GM18502 (cell line): Measurements from ENCODE around the gene ATXN7L1.
"Not testable (repeated sequence)": the region's sequence is repeated elsewhere in the genome, so short reads cannot be mapped to it uniquely, and the experiment has no call there.

Experiments used
- ATAC-seq: cut with Tn5 transposase; IDR thresholded peaks from one replicate; pipeline ENCODE4 v1.9.1; 2021; ENCODE audit warnings: mild to moderate bottlenecking; ENCODE audit not compliant: unreplicated experiment, poor library complexity

ATXN7L1 gene

DNA sequence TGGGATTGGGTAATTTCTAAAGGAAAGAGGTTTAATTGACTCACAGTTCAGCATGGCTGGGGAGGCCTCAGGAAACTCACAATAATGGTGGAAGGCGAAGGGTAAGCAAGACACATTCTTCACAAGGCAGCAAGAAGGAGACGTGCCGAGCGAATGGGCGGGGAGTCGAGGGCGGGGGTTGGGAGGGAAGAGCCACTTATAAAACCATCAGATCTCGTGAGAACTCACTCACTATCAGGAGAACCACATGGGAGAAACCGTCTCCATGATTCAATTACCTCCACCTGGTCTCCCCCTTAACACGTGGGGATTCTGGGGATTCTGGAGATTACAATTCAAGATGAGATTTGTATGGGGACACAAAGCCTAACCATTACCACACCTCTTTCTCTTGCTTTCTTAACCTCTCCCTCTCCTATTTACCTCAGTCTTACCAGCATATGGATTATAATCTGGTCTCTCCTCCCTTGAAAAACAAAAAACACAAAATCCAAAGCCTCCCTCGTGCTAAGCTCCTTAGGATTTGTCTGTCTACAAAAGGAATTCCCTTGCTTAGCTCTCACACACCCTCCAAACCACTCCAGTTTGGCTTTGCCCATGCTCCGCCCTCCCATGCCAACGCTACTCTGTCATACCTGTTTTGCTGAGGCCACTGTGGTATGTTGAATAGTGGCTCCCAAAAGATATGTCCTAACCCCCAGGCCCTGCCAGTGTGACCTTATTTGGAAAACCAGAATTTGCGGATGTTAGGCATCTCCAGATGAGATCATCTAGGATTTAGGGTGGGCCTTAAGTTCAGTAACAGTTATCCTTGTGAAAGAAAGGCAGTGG is 275.5 kb downstream of the ATXN7L1 start:
- ATAC-seq: no peak

DNA sequence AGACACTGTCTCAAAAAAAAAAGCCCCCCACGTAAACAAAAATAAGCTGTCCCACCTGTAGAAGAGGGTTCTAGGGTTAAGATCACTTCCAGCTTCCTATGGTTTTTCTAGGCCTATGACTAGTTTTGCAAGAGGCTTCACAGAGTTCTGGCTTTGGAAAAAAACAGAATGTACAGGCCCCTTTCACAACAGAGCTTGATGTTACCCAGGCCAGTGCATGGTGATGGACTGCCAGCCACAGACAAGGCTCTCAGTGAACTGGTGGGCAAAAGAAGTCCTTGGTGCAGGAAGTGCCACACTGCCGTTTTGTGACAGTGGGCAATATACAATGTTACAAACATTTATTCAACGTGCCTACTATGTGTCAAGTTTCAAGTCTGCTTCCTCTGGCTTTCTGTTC is 276.8 kb downstream of the ATXN7L1 start:
- ATAC-seq: no peak

- ATAC-seq: not testable (repeated sequence)
Measured at GRCh38 chr7:105599080-105599479, 277.3 kb downstream of the ATXN7L1 start.

DNA sequence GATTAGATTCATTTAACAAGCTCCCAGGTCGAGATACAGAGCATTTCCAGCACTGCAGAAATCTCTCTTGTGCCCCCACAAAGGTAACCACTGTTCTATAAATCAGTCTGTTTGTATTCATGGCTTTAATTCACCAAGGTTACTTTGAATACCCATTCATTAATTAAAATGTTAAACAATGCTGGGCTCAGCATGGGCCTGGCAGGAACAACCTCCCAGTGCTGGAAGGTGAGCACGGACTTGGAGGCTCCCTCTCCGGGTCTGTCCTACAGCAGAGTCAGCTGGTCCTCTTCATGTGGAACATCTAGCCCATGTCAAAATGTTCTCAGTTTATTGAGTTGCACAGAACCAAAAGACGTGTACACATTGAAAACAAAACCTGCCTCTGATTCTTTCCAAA is 279.5 kb downstream of the ATXN7L1 start:
- ATAC-seq: no peak

DNA sequence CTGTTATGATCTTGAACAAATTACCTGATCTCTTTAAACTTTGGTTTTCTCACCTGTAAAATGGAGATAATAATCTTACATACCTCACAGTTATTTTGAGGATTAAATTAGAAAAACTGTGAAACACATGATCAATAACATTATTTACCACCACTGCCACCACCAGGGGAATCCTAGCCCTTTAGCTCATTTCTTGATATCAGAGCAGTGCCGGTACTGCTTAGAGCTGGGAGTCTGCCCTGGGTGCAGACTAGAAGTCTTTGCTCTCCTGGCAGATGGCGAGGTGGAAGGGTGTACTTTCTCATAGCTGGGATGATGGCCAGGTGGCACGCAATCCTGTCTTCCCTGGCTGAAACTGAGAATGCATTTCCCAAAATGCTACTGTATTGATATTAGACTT is 282.4 kb downstream of the ATXN7L1 start:
- ATAC-seq: no peak

- ATAC-seq: no peak
Measured at GRCh38 chr7:105591522-105591921, 284.9 kb downstream of the ATXN7L1 start.

DNA sequence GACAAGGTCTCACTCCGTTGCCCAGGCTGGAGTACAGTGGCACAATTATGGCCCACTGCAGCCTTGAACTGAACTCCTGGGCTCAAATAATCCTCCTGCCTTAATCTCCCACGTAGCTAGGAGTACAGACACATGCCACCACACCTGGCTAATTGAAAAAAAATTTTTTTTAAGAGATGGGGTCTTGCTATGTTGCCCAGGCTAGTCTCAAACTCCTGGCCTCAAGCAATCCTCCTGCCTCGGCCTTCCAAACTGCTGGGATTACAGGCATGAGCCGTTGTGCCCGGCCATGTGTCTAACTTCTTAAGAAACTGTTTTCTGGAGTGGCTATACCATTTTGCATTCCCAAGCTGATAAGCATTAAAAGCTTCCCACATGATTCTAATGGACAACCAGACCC is 285.6 kb downstream of the ATXN7L1 start:
- ATAC-seq: no peak

DNA sequence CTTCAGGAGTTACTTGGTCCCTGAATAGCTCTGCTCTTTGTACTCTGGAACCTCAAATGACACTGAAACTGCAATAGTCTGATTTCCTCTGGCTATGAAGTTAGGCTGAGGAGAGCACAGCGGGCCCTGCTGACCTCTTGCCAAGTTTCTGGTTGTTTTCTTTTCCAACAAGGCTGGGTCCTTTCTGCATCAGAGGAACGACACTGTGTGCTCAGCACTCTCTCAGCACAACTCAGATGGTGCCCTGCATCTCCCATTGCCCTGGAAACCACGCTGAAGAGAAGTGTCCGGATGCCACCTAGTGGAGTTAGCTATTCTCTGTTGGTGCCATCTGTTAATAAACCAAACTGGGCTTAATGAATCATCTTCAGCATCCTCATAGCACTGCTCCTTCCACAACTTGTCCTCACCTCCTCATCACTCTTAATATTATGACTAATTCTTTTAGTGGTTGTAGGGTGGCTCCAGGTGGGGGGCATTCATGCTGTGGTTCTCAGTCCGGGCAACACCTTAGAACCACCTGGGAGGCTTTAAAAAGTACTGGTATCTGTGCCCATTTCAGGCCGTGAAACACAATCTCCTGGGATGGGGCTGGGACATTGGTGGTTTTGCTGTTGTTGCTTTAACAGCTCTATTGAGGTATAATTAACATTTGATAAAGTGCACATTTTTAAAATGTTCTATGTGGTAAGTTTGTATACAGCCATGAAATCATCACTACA is 286.9 kb downstream of the ATXN7L1 start:
- ATAC-seq: peak; percentile 89

- ATAC-seq: no peak
Measured at GRCh38 chr7:105587909-105588635, 288.3 kb downstream of the ATXN7L1 start.

GRCh38 chr7:105585850-105586500 is 290.4 kb downstream of the ATXN7L1 start:
- ATAC-seq: no peak

DNA sequence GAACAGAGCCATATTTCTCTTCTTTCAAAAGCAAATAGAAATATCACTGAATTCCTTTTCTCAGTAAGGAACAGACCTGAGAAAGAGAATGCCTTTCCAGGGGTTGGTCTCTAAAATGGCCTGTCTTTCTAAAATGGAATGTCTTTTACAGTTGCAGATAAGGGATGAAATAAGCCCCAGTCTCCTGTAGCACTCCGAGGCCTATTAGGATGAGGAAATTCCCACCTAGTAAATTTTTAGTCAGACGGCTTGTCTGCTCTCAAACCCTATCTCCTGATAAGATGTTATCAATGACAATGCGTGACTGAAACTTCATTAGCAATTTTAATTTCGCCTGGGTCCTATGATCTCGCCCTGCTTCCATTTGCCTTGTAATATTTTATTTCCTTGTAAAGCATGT is 292.2 kb downstream of the ATXN7L1 start:
- no peak for ATAC-seq

- ATAC-seq: no peak
Measured at GRCh38 chr7:105583061-105583460, 293.3 kb downstream of the ATXN7L1 start.

- ATAC-seq: peak; percentile 85
Measured at GRCh38 chr7:105581066-105581811, 295.2 kb downstream of the ATXN7L1 start, which contains the start of gene EFCAB10. TSS of gene EFCAB10 (minus strand) at chr7:105581493. CDS start at chr7:105581463, 30 bp downstream.

GRCh38 chr7:105580022-105580740 is 296.2 kb downstream of the ATXN7L1 start:
- ATAC-seq: no peak

DNA sequence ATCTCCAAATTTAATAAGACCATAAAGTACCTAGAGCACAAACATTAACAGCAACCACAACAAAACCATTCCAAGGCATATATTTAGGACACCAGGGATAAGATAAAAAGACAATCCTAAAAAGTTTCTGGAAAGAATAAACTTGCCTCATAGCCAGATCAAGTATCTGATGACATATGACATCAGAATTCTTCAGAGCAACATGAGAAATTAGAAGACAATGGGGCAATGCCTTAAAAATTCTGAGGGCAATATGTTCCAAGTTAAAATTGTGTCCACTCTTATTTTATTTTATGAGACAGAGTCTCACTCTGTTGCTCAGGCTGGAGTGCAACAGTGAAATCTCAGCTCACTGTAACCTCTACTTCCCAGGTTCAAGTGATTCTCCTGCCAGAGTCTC is 297.9 kb downstream of the ATXN7L1 start:
- no peak for ATAC-seq

GRCh38 chr7:105577251-105577650 is 299.1 kb downstream of the ATXN7L1 start:
- no peak for ATAC-seq

- ATAC-seq: no peak
Measured at GRCh38 chr7:105571891-105572290, 304.5 kb downstream of the ATXN7L1 start.

DNA sequence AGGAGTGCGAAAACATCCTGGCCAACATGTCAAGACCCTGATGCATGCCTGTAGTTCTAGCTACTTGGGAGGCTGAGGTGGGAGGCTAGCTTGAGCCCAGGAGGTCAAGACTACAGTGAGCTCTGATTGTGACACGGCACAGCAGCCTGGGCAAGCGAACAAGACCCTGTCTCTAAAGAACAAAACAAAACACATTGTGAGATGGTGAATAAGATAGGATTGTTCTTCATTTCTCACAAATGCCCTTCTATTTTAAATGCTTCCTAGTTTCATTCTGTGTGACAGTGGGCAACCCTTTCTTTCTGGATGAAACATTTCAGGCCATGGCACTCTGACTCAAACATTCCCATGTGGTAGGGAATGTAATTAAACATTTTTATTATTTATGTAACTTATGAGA is 308.6 kb downstream of the ATXN7L1 start:
- ATAC-seq: no peak

DNA sequence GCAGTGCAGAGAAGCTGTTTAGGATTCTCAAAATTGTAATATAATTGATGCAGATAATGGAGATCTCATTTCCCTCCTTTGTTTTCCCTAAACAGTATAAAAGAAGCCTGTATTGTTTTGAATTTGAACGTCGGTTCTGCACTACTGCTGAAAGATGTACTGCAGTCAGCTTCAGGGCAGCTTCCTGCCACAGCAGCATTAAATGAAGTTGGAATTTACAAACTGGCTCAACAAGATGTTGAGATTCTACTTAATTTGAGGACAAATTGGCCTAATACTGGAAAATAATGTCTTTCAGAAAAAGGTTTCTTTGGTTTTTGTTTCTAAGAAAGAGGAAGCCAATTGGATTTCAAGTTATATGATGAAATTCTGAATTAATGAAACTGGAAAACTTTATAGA is 309.4 kb downstream of the ATXN7L1 start:
- ATAC-seq: no peak
